Heart left ventricle (tissue), 16 donors: ENCODE results near the gene SHISA8. TPM values are rescaled to one million over a fixed set of nuclear protein-coding genes. Genes with fewer than 3 reads are reported as not detected.

Experiments used
- ATAC-seq, 4 donors: fragments of 200-7000 bp; cut with Tn5 transposase; one replicate each; pipeline ENCODE4 v1.9.1; 2020 to 2022; ENCODE audit warnings: moderate library complexity in 4 of 4, mild to moderate bottlenecking in 3 of 4, moderate number of reproducible peaks in 1 of 4
- DNase-seq, 5 donors: peaks; one replicate each; pipeline ENCODE4 v3.0.0-alpha.2; 2020
- H3K27ac ChIP-seq, 12 donors: fragments of 200-600 bp; sonication (generic) in 4 of 12; one replicate each; pipeline versions ENCODE4 v1.5.0 to v1.8.0; 2016 to 2022; ENCODE audit warnings: mild to moderate bottlenecking in 2 of 12
- H3K27me3 ChIP-seq, 9 donors: fragments of 200-600 bp; sonication (generic) in 2 of 9; one replicate each; pipeline versions ENCODE4 v1.5.1 to v1.8.0; 2016 to 2022; ENCODE audit warnings: mild to moderate bottlenecking in 3 of 9
- H3K36me3 ChIP-seq, 9 donors: fragments of 200-600 bp; sonication (generic) in 2 of 9; one replicate each; pipeline versions ENCODE4 v1.5.0 to v1.8.0; 2018 to 2022; ENCODE audit warnings: mild to moderate bottlenecking in 2 of 9
- H3K4me1 ChIP-seq, 12 donors: fragments of 200-600 bp; sonication (generic) in 4 of 12; one replicate each; pipeline versions ENCODE4 v1.5.0 to v1.8.0; 2016 to 2022; ENCODE audit warnings: mild to moderate bottlenecking in 3 of 12
- H3K4me3 ChIP-seq, 12 donors: fragments of 200-600 bp; sonication (generic) in 4 of 12; one replicate each; pipeline versions ENCODE4 v1.5.0 to v1.8.0; 2017 to 2022; ENCODE audit warnings: mild to moderate bottlenecking in 9 of 12, moderate library complexity in 4 of 12
- H3K9me3 ChIP-seq, 12 donors: fragments of 200-600 bp; sonication (generic) in 4 of 12; one replicate each; pipeline versions ENCODE4 v1.5.0 to v1.8.0; 2016 to 2022; ENCODE audit warnings: mild to moderate bottlenecking in 1 of 12
- CTCF ChIP-seq, 12 donors: fragments of 200-600 bp; sonication (generic) in 4 of 12; IDR thresholded peaks; one replicate each; pipeline versions ENCODE4 v1.5.0 to v1.8.0; 2018 to 2022; ENCODE audit warnings: antibody characterized with exemption in 12 of 12, mild to moderate bottlenecking in 5 of 12
- POLR2A ChIP-seq, 2 donors: fragments of 450-650 bp; IDR thresholded peaks; one replicate each; pipeline ENCODE4 v1.6.1; 2017; ENCODE audit warnings: antibody characterized with exemption in 2 of 2, mild to moderate bottlenecking in 2 of 2, moderate library complexity in 2 of 2
- WGBS, 4 donors: extraction: QIAGEN DNeasy Blood & Tissue Kit in 2 of 4; methylation state at CpG; one replicate each; pipeline versions ENCODE4 v1.1.5 to v1.1.7; 2013 to 2018; 5-methylcytosine and 5-hydroxymethylcytosine counted together
- intact Hi-C, 10 donors: fragments of 100-400 bp; cut with DNase I; formaldehyde crosslinking; loops; one replicate each; pipeline versions ENCODE4 v1.11.1 to v1.14.2; 2022
- polyA plus RNA-seq, 2 donors: library from polyadenylated mRNA; stranded (reverse); fragments of 200-250 nt; gene quantifications; one replicate each; pipeline ENCODE4 v1.2.3, GENCODE V29; 2013
- total RNA-seq, 9 donors: library from RNA; depleted of rRNA in 2 of 9; stranded (reverse); fragments of >200 nt in 2 of 9; fragmentation: NEBNext Ultra II Directional in 3 of 9; extraction: Animal tissue kit (Norgen Biotek cat#: 25700) in 3 of 9; gene quantifications; one replicate each; pipeline versions ENCODE4 v1.1.0 to v1.2.4, GENCODE V29; 2016 to 2023
- donor health status: ischemic (EF 13 %, LVEDD 7.1; RV severe dilation, severe dysfunction).
- donor health status: healthy with polysubstance abuse.
- donor health status: DM: no; HTN: yes; CAD: no.
- donor health status: DM: no; HTN: no; CAD: no.
- donor health status: ischemic (EF 25% LVEDD 6.9; RV normal size, moderate dysfunction).
- donor health status: ischemic (EF 25% LVEDD 5.7; RV mildly dilated, moderate dysfunction).
- donor health status: healthy.
- donor health status: DM: yes; HTN: yes; CAD: no.
- donor health status: ischemic (EF 35%, LVEDD 5.7; RV mildly dilated, moderate dysfunction).
- donor health status: nonischemic (EF 11% LVEDD 7.7; RV severe dilation, severe dysfunction).
- donor health status: DM: yes; HTN: yes; CAD: no.
- donor health status: PGD.
- donor health status: ischemic (EF 29% LVEDD 5.4; RV normal size, mild dysfunction).
- donor health status: nonischemic (EF 23%, LVEDD 6.1; RV moderate dilation, normal function).

SHISA8 gene
- total and polyA plus RNA-seq, 11 donors: 0.48 to 4.4 (median 1.2) TPM; not detected in 1

- intact Hi-C loops: loop anchor here in 3 of 10 donors (2.0 to 5.0 kb wide), 3 partner anchors 121 to 247 kb away; no protein-coding TSS in a partner anchor
- DNase-seq: no peak
- 56 to 67% (median 58%) methylated on average over 8 to 9 of the region's 9 CpGs for WGBS, 4 donors
- no peaks in the 10 kb centered on the region for H3K36me3 ChIP-seq
- no peak overlapping the region for H3K27ac ChIP-seq
- H3K27me3 ChIP-seq: no peaks in the 10 kb centered on the region
- no peak for ATAC-seq
- TF ChIP-seq POLR2A (IDR thresholded peaks at IDR 0.05) (no peak), CTCF (IDR thresholded peaks at IDR 0.05) (no peak)
- peaks cover 0 to 53% (median 17%) of the 10 kb centered on the region in 12 donors for H3K4me1 ChIP-seq
- H3K4me3 ChIP-seq: no peak overlapping the region
- no peaks in the 10 kb centered on the region for H3K9me3 ChIP-seq
Observed at GRCh38 chr22:41943661-41944209, 28.9 kb upstream of the SHISA8 start.

- Histone ChIP-seq H3K4me1 (peaks cover 0 to 43% (median 14%) of the 10 kb centered on the region in 12 donors), H3K27ac (peak overlapping the region in 5 of 12 donors; percentile 13 to 84 (median 23)), H3K9me3 (no peaks in the 10 kb centered on the region), H3K4me3 (no peak overlapping the region), H3K27me3 (no peaks in the 10 kb centered on the region), H3K36me3 (no peaks in the 10 kb centered on the region)
- WGBS, 4 donors: 48 to 60% (median 54%) methylated on average over 12 to 13 of the region's 13 CpGs
- peak; percentile 78 to 88 (median 87) for ATAC-seq
- DNase-seq: peak; percentile 80 to 91 (median 84)
- intact Hi-C loops: loop anchor here (1.0 to 5.0 kb wide), 12 partner anchors 116 to 245 kb away; no protein-coding TSS in a partner anchor
- TF ChIP-seq POLR2A (IDR thresholded peaks at IDR 0.05): no peak
- peak; percentile 85 to 97 (median 93) for TF ChIP-seq CTCF (IDR thresholded peaks at IDR 0.05)
Observed at GRCh38 chr22:41940832-41941765, 26.2 kb upstream of the SHISA8 start.

GRCh38 chr22:41939981-41940831, 25.3 kb upstream of the SHISA8 start:
- intact Hi-C loops: loop anchor here (2.0 to 5.0 kb wide), 8 partner anchors 48 to 243 kb away; no protein-coding TSS in a partner anchor
- Histone ChIP-seq H3K27me3 (no peaks in the 10 kb centered on the region), H3K4me3 (no peak overlapping the region), H3K36me3 (no peaks in the 10 kb centered on the region), H3K4me1 (peaks cover 0 to 34% (median 11%) of the 10 kb centered on the region in 12 donors), H3K9me3 (no peaks in the 10 kb centered on the region), H3K27ac (peak overlapping the region in 5 of 12 donors; percentile 2 to 84 (median 23))
- ATAC-seq (no peak), DNase-seq (no peak)
- TF ChIP-seq CTCF (IDR thresholded peaks at IDR 0.05) (no peak), POLR2A (IDR thresholded peaks at IDR 0.05) (no peak)
- WGBS, 4 donors: 83 to 90% (median 87%) methylated on average over 13 of the region's 13 CpGs
